Gastroesophageal sphincter (tissue), 4 donors: ENCODE data around the gene KHNYN. TPM values are rescaled to one million over a fixed set of nuclear protein-coding genes. Genes with fewer than 3 reads are reported as not detected.
"Not testable (repeated sequence)": the region's sequence is repeated elsewhere in the genome, so short reads cannot be mapped to it uniquely, and the experiment has no call there.

Experiments used
- ATAC-seq: fragments of 150-250 bp; one replicate; pipeline ENCODE4 v1.9.1; 2016; ENCODE audit warnings: mild to moderate bottlenecking, moderate library complexity
- H3K27ac ChIP-seq, 4 donors: fragments of 200-600 bp; sonication (generic) in 3 of 4; 1 replicate in 3 of 4; 2 replicates in 1 of 4; pipeline ENCODE4 v1.5.1; 2016 to 2019
- H3K27me3 ChIP-seq: fragments of 200-600 bp; sonication (generic); one replicate; pipeline ENCODE4 v1.5.1; 2019
- H3K36me3 ChIP-seq, 2 donors: fragments of 200-600 bp; sonication (generic); one replicate each; pipeline ENCODE4 v1.5.1; 2019; ENCODE audit warnings: control low read depth in 1 of 2
- H3K4me1 ChIP-seq, 3 donors: fragments of 200-600 bp; sonication (generic); 1 replicate in 2 of 3; 2 replicates in 1 of 3; pipeline ENCODE4 v1.5.1; 2016 to 2019; ENCODE audit warnings: control low read depth in 2 of 3
- H3K4me3 ChIP-seq, 2 donors: fragments of 200-600 bp; sonication (generic); one replicate each; pipeline ENCODE4 v1.5.1; 2019; ENCODE audit warnings: mild to moderate bottlenecking in 1 of 2, moderate library complexity in 1 of 2
- H3K9me3 ChIP-seq, 3 donors: fragments of 200-600 bp; sonication (generic); one replicate each; pipeline ENCODE4 v1.5.1; 2017 to 2019; ENCODE audit warnings: control low read depth in 2 of 3
- CTCF ChIP-seq, 4 experiments: fragments of 200-600 bp in 2 of 4; fragments of 450-650 bp in 2 of 4; sonication (generic) in 1 of 4; IDR thresholded peaks; one replicate each; pipeline ENCODE4 v1.5.1; 2017 to 2019; ENCODE audit warnings: antibody characterized with exemption in 4 of 4, mild to moderate bottlenecking in 2 of 4, moderate library complexity in 2 of 4
- EP300 ChIP-seq: sonication (generic); formaldehyde crosslinking; IDR thresholded peaks from one replicate; pipeline ENCODE4 v1.6.1; 2017; ENCODE audit warnings: antibody characterized with exemption, mild to moderate bottlenecking
- POLR2A ChIP-seq, 2 donors: fragments of 450-650 bp; IDR thresholded peaks; one replicate each; pipeline ENCODE4 v1.6.1; 2017; ENCODE audit warnings: antibody characterized with exemption in 2 of 2, mild to moderate bottlenecking in 2 of 2, moderate library complexity in 1 of 2
- POLR2AphosphoS5 ChIP-seq: sonication (generic); formaldehyde crosslinking; IDR thresholded peaks from one replicate; pipeline ENCODE4 v1.6.1; 2017; ENCODE audit warnings: antibody characterized with exemption
- WGBS, 2 donors: methylation state at CpG; one replicate each; pipeline ENCODE4 v1.1.5; 2018; ENCODE audit warnings: low coverage in 1 of 2; 5-methylcytosine and 5-hydroxymethylcytosine counted together
- total RNA-seq, 4 donors: library from RNA; depleted of rRNA; stranded (reverse); fragments of >200 nt; gene quantifications; one replicate each; pipeline ENCODE4 v1.1.0, GENCODE V29; 2016

KHNYN gene
- total RNA-seq, 4 donors from 2014 or later, result 50.7 to 68.0 (median 61.3) TPM

GRCh38 chr14:24385524-24385923 lies 44.2 kb upstream of the KHNYN start:
- no peak for ATAC-seq
- no peak for TF ChIP-seq POLR2A (IDR thresholded peaks at IDR 0.05)
- no peak for TF ChIP-seq CTCF (IDR thresholded peaks at IDR 0.05)
- TF ChIP-seq POLR2AphosphoS5, result no peak
- no peak for TF ChIP-seq EP300
- no peak overlapping the region for H3K4me3 ChIP-seq
- no peak overlapping the region for H3K27ac ChIP-seq
- WGBS, 2 donors, result 83 to 88% methylated on average over 3 to 4 of the region's 4 CpGs
- H3K36me3 ChIP-seq, result no peaks in the 10 kb centered on the region
- H3K9me3 ChIP-seq, result no peaks in the 10 kb centered on the region
- H3K4me1 ChIP-seq, result peaks cover 0 to 17% (median 0%) of the 10 kb centered on the region in 3 donors
- no peaks in the 10 kb centered on the region for H3K27me3 ChIP-seq

DNA sequence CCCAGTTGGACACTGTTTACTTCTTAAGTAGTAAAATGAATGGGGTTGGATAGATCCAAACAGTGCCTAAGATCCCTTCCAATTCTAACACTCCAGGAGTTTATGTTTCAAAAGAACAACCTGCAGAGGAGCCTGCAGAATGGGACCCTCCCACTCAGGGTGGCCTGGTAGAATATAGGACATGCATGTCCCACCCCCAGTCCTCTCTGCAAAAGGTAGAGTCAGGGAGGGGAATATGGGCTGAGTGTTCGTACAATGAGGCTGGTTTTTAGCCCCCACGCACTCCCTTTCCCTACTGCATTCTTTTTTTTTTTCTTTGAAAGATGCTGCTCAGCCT lies 42.8 kb upstream of the KHNYN start:
- peaks cover 5% of the 10 kb centered on the region for H3K27me3 ChIP-seq
- TF ChIP-seq CTCF (IDR thresholded peaks at IDR 0.05) (no peak), EP300 (no peak), POLR2AphosphoS5 (no peak)
- WGBS, 2 donors, result 33% methylated on average over 2 of the region's 2 CpGs; no CpG with 5 or more reads in 1 of the 2 donors

DNA sequence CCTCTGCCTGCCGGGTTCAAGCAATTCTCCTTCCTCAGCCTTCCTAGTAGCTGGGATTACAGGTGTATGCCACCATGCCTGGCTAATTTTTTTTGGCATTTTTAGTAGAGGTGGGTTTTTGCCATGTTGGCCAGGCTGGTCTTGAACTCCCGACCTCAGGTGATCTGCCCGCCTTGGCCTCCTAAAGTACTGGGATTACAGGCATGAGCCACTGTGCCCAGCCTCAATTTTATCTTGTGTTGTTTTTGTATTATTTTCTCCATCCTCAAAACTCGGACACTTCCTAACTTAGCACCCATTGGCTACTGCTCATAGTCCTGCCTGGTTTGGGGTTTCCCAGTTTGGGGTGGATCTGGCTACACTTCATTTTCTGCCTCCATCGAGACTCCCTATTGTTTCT lies 42.2 kb upstream of the KHNYN start:
- not testable (repeated sequence) for H3K36me3 ChIP-seq, H3K4me3 ChIP-seq, ATAC-seq, H3K27ac ChIP-seq, H3K27me3 ChIP-seq, H3K9me3 ChIP-seq
- H3K4me1 ChIP-seq, result peaks cover 0 to 17% (median 0%) of the 10 kb centered on the region in 3 donors
- WGBS, 2 donors, result 87 to 95% methylated on average over 4 of the region's 5 CpGs

More for the DNA sequence above, 42.8 kb upstream of the KHNYN start:
- peaks cover 0 to 17% (median 0%) of the 10 kb centered on the region in 3 donors for H3K4me1 ChIP-seq
- no peak for ATAC-seq
- no peak overlapping the region for H3K4me3 ChIP-seq
- H3K36me3 ChIP-seq, result no peaks in the 10 kb centered on the region
- no peaks in the 10 kb centered on the region for H3K9me3 ChIP-seq
- H3K27ac ChIP-seq, result no peak overlapping the region

DNA sequence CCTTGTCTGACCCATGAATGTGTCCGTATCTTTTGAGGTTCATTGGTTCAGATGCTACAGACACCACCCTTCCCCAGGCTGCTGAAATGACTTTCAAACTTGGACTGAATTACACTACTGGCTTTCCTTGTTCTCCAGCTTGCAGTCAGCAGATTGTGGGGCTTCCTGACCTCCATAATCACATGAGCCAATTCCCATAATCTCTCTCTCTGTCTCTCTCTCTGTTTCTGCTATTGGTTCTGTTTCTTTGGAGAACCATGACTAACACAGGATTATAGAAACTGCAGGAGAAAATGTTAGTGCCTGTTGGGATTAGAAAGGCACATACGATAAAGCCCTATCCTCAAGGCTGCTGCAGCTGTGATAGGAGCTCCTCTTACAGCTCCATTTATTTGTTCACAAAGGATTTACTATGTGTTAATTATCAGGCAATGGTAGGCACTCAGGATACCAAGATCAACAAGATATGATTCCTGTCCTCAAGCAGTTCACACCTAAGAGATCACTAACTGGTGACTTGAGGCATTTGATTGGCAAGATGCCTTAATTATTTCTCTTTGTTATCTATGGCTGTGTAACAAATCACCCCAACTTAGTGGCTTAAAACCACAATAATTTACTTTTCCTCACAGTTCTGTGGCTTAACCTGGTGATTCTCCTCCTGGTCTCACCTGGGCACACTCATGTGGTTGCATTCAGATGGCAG lies 41.1 kb upstream of the KHNYN start:
- Histone ChIP-seq H3K36me3 (no peaks in the 10 kb centered on the region), H3K27me3 (peaks cover 5% of the 10 kb centered on the region), H3K4me1 (peaks cover 0 to 17% (median 0%) of the 10 kb centered on the region in 3 donors), H3K9me3 (no peaks in the 10 kb centered on the region), H3K27ac (no peak overlapping the region), H3K4me3 (no peak overlapping the region)
- no peak for TF ChIP-seq CTCF (IDR thresholded peaks at IDR 0.05)
- no peak for TF ChIP-seq POLR2A (IDR thresholded peaks at IDR 0.05)
- TF ChIP-seq POLR2AphosphoS5, result no peak
- no peak for TF ChIP-seq EP300
- ATAC-seq, result no peak
- WGBS, 2 donors, result 48 to 90% methylated on average over 2 of the region's 2 CpGs

DNA sequence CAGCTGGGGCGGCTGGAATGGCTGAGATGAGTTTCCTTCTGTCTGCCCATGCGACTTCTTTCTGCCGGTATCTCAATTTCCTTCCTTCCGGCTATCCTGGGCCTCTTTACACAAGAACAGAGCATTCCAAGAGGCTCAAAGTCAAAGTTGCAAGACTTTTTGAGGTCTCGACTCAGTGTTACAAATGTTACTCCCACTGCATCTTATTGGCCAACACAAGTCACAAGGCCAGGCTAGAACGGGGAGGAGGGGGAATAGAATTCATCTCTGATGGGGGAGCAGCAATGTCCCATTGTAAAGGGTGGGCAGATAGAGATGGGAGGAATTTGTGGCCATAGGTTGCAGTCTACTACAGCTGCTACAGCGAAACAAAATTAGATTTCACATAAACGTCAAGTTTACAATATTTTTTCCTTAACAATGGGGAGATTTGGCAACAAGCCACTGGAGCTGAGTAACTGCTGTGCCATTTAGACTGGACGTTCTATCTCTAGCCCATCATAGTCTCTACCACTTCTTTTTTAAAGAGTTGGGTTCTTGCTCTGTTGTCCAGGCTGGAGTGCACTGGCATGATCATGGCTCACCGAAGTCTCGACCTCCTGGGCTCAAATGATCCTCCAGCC lies 40.4 kb upstream of the KHNYN start:
- Histone ChIP-seq H3K27ac (no peak overlapping the region), H3K9me3 (no peaks in the 10 kb centered on the region), H3K4me3 (no peak overlapping the region), H3K36me3 (no peaks in the 10 kb centered on the region), H3K4me1 (peaks cover 0 to 17% (median 0%) of the 10 kb centered on the region in 3 donors), H3K27me3 (peaks cover 5% of the 10 kb centered on the region)
- TF ChIP-seq CTCF (IDR thresholded peaks at IDR 0.05), result no peak
- no peak for TF ChIP-seq POLR2AphosphoS5
- no peak for TF ChIP-seq POLR2A (IDR thresholded peaks at IDR 0.05)
- no peak for TF ChIP-seq EP300
- no peak for ATAC-seq
- 59 to 69% methylated on average over 9 to 10 of the region's 11 CpGs for WGBS, 2 donors
